Fibroblast of skin of back (primary cell): ENCODE data around the gene INAFM2.

Experiments
- DNase-seq: peaks from one replicate; pipeline ENCODE4 v3.0.0-alpha.2; 2013

INAFM2 gene

GRCh38 chr15:40287968-40288367 lies 35.5 kb upstream of the INAFM2 start:
- DNase-seq = peak; percentile 26

GRCh38 chr15:40289140-40289775 lies 34.2 kb upstream of the INAFM2 start:
- DNase-seq = no peak

GRCh38 chr15:40290545-40290917 lies 33.0 kb upstream of the INAFM2 start:
- DNase-seq = no peak

- peak; percentile 66 for DNase-seq
Observed at GRCh38 chr15:40290918-40291574, 32.4 kb upstream of the INAFM2 start.

GRCh38 chr15:40292246-40292645 lies 31.2 kb upstream of the INAFM2 start:
- no peak for DNase-seq

GRCh38 chr15:40293006-40293405 lies 30.5 kb upstream of the INAFM2 start:
- no peak for DNase-seq

- DNase-seq = no peak
Observed at GRCh38 chr15:40293905-40294895, 29.3 kb upstream of the INAFM2 start.

- DNase-seq = no peak
Observed at GRCh38 chr15:40295297-40295696, 28.2 kb upstream of the INAFM2 start.

GRCh38 chr15:40295877-40296560 lies 27.5 kb upstream of the INAFM2 start:
- DNase-seq = no peak

- DNase-seq = no peak
Observed at GRCh38 chr15:40296561-40297230, 26.8 kb upstream of the INAFM2 start.

GRCh38 chr15:40297356-40297755 lies 26.1 kb upstream of the INAFM2 start:
- no peak for DNase-seq

GRCh38 chr15:40298216-40298935 lies 25.1 kb upstream of the INAFM2 start:
- DNase-seq = no peak

GRCh38 chr15:40300367-40300766 lies 23.1 kb upstream of the INAFM2 start:
- no peak for DNase-seq

- no peak for DNase-seq
Observed at GRCh38 chr15:40300771-40301170, 22.7 kb upstream of the INAFM2 start.

GRCh38 chr15:40301467-40302179 lies 21.9 kb upstream of the INAFM2 start:
- DNase-seq = no peak

- DNase-seq = no peak
Observed at GRCh38 chr15:40302288-40302886, 21.1 kb upstream of the INAFM2 start.

GRCh38 chr15:40302981-40303380 lies 20.5 kb upstream of the INAFM2 start:
- DNase-seq = no peak

- no peak for DNase-seq
Observed at GRCh38 chr15:40303576-40303975, 19.9 kb upstream of the INAFM2 start.

- DNase-seq = no peak
Observed at GRCh38 chr15:40305281-40305680, 18.2 kb upstream of the INAFM2 start.

- DNase-seq = no peak
Observed at GRCh38 chr15:40306371-40306770, 17.1 kb upstream of the INAFM2 start.
